A172 (cell line): ENCODE results near the gene NMNAT3. TPM values are rescaled to one million over a fixed set of nuclear protein-coding genes. Genes with fewer than 3 reads are reported as not detected.
"Not testable (repeated sequence)": the region's sequence is repeated elsewhere in the genome, so short reads cannot be mapped to it uniquely, and the experiment has no call there.

Experiments
- DNase-seq: peaks from one replicate; pipeline ENCODE4 v3.0.0-alpha.2; 2015; ENCODE audit warnings: low spot score
- total RNA-seq: library from RNA; depleted of rRNA; stranded (reverse); fragments of >200 nt; shearing (Covaris generic); gene quantifications from 2 replicates; pipeline ENCODE4 v1.2.3, GENCODE V29; 2014

Gene NMNAT3
- total RNA-seq, 1 experiment from 2014 or later: not detected

DNA sequence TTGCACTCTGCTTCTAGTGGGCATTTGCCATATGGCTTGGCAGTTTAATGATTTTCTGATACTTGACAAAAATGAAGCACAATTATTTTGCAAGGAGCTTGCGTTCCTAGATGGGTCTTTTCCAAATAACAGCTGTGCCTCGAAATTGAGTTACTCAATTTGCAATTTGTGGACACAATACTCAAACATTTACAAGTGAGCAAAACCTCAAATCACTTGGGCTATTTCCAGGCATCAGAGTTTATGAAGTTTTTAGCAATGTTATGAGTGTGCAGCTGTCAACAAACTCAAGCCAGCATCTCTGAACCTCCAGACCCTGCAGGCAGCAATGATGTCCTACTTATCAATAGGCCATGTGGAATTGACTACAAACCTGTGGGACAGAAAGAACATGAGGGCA, 41.3 kb downstream of the NMNAT3 start:
- DNase-seq: no peak

DNA sequence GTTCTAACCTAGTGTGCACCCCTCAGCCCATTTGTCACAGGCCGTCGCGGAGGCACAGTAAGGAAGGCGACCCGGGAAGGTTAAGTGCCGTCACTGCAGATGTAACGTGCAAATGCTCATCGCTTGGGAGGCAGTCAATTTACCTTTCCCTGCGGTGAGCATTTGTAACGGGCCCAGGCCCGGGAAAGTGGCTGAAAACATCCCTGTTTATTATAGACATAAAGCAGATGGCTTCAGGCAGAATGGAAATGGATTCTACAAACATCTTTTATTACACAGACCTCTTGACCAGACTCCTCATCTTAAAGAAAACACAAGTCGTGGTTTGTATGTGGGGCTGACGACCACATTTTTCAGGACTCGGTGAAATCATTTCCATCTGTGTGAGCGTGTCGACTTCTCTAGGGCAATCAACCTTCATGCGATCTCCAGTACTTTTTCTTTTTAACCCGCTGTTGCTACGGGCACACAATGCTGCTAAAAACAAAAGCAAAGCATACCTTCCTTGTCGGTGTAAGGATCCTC, 43.6 kb downstream of the NMNAT3 start:
- DNase-seq: no peak

- DNase-seq: no peak
Measured at GRCh38 chr3:139633511-139633910, 44.3 kb downstream of the NMNAT3 start.

DNA sequence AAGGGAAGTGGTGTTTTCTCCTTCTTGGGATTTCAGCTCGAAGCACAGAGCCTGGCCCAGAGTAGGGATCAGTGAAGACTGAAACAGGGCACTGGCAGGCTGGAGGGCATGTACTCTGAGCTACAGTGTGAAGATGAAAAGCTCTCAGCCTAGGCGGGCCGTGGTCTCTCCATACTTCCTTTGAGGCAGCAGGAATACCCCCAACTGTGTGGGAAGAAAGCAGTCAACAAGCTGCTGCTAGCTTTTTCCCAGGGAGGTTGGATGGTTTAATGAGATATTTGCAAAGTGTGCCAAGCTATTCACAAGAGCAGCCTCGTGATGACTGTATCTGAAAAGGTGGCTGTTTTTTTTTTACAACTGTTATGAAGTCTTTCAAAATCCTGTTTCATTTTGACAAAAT, 47.2 kb downstream of the NMNAT3 start:
- no peak for DNase-seq

GRCh38 chr3:139629033-139629432, 48.7 kb downstream of the NMNAT3 start:
- DNase-seq: no peak

DNA sequence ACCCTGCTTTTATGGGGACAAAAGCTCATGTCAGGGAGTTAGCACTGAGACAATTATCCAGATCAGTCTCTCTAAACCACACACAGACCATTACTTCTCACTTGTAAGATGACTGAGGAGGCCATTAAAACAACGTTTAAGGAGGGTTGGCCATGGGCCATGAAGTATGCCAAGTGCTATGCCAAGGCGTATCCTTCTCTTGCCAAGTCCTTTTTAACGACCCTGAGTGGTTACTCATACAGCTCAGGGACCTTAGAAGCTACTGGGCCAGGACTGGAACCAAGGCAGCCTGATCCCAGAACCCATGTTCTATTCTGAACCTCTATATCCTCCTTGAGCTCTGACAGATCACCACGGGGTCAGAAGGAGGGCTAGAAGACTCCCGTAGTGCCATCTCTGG, 50.0 kb downstream of the NMNAT3 start:
- no peak for DNase-seq

DNA sequence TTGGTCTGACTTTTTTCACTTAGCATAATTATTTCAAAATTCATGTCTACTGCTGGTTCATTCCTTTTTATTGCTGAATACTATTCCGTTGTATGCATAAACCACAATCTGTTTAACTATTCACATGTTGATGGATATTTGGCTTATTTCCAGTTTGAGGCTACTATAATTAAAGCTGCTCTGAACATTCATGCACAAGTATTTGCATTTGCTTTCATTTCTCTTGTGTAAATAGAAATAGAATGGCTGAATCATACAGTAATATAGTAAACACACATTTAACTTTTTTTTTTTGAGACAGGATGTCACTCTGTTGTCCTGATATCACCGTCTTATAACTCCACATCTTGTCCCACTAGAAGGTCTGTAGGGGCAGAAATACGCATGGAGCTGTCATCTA, 57.3 kb downstream of the NMNAT3 start:
- no peak for DNase-seq

GRCh38 chr3:139619484-139619883, 58.3 kb downstream of the NMNAT3 start:
- no peak for DNase-seq

DNA sequence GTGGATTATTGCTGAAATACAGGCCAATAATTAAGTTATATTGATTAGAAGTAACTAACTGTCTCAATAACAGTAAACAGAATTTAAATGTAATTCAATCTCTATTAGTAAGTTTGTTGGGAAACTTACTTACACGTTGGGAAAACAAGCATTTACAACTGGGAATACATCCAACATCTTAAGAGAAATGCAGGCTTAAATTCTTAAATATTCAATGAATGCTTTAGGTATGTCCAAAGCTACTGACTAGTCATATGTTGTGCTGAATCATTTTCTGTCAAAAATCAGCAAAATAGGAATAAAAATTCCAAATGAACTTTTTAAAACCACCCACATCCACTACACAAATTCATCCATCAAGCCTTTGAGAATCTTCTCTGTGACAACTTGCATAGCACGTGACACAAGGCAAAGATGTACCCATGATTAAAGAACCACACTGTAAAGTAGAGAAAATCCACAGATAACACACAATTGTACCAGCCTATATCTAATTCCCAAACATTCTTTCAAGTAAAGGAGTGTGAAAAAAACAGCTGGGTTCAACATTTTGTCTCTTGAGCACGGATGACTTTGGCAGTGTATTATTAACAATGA, 60.0 kb downstream of the NMNAT3 start:
- DNase-seq: no peak

DNA sequence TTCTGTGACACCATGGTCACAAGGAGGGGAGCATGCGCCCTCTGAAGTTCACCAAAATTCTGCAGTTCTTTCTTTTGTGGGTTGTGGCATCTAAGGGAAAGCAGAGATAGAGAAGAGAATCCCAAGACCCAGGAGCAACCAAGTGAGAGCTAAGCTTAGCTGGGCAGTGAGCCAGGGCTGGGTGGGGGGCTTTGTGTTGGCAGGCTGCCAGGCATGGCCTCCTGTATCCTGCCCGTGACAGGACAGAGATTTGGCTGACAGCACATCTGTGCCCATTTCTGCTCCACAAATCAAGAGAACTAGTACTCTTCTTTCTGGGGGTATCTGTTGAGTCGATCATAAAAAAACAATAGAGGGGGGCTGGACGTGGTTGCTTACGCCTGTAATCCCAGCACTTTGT, 66.2 kb downstream of the NMNAT3 start:
- no peak for DNase-seq

DNA sequence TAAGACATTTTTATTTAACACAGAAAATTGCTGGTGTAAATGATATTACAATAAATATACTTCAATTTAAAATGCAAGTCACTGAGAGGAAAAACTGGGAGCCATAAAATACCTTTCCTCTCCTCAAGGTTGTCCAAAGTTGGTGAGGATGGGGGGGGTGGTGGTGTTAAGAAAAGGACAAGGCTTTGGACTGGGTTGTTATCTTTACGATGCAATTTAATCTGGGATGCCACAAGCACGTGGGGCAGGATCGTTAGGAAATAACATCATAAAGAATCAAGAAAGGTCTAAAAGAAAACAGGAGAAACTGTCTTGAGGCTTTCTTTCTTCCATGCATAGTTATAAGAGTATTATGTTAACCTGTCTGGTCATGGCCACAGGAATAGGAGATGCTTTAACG, 66.9 kb downstream of the NMNAT3 start:
- DNase-seq: no peak

DNA sequence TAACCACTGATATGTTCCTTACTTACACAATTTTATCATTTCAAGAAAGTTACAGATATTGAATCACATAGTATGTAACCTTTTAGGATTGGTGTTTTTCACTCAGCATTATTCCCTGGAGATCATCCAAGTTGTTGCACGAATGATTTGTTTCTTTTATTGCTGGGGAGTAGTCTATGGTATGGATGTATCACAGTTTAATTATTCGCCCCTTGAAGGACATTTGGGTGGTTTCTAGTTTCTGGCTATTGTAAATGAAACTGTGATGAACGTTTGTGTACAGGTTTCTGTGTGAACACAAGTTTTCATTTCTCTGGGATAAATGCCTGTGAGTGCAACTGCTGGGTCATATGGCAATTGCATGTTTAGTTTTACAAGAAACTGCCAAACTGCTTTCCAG, 68.8 kb downstream of the NMNAT3 start:
- DNase-seq: no peak

DNA sequence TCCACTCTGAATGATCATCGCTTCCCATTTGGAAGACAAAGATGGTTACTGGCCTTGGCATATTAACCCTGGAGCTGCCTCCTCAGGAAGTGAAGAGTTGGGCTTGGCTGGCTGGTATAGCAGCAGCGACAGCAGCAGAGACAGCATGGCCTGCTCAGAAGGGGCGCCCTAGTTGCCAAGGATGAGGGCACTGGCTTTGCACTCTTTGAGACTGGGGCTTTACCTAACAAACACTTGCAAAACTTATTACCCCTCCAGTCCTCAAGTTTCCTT, 69.7 kb downstream of the NMNAT3 start:
- DNase-seq: no peak

DNA sequence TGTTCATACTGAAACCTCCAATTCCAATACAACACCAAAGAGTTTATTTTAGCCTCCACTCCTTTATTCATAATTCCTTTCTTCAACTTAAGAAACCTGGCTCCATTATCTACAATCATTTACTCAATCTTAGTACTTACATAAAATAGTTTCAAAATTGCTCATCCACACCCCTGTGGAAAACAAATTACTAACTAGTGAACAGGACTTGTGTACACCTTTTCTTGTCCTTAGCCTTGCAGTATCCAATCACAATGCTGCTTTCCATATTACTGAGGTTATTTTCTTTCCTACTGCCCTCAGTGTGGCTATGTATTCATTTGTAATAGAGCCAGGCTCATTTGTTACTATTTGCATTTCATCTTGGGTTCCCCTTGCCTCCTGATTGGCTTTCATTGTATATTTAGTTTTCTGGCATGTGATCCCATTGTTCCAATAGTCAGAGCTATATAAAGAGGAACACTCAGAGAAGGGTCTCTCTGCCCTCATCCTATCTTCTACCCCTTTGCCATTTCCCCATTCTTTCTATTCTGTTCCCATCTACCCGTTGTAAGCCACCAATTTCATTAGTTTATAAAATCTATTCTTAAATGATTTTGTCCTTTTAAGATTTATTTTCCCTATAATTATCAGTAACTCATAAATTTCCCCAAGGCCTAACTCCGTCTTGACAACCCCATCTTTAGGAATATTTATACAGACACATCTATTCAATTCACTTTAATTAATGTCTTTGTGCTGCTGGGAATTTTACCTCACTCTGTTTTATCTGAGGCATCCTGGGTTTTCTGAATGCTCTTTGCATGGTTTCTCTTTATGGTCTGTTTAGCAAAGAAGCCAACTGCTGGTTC, 70.3 kb downstream of the NMNAT3 start:
- no peak for DNase-seq

DNA sequence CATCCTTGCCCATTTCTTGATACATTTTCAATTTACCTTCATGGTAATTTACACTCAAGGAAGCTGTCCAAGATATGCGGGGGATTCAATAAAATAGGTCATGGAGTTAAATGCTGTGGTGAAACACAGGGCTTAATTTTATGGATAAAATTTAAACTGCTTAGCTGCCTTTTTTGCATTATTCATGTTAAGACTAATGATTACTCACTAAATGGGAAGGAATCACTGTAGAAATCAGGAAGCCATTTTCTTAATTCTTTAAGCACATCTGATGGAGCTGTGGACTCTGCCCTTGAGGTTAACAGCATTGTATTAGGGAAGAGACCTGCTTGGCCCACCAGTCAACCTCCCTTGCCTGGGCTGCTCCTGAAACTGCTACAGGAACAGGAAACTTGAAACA, 75.8 kb downstream of the NMNAT3 start:
- no peak for DNase-seq

GRCh38 chr3:139601191-139601961, 76.4 kb downstream of the NMNAT3 start:
- no peak for DNase-seq

DNA sequence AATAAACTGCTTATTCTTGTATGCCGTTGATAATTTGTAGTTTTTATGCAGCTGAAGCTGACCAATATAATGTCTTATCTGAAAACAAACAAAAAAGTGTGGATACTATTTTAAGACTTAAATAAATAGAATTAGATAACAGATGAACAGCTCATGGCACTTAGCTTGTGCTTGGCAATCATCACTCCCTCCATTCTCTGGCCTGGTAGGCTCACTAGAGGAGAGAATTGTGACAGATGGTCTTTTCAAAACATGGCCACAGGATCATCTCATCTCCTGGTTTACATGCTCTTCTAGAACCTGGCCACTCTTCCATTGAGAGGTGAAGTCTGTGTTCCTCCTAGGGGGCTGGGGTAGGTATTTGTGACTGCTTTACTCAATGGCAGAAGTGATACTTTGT, 79.8 kb downstream of the NMNAT3 start:
- no peak for DNase-seq

DNA sequence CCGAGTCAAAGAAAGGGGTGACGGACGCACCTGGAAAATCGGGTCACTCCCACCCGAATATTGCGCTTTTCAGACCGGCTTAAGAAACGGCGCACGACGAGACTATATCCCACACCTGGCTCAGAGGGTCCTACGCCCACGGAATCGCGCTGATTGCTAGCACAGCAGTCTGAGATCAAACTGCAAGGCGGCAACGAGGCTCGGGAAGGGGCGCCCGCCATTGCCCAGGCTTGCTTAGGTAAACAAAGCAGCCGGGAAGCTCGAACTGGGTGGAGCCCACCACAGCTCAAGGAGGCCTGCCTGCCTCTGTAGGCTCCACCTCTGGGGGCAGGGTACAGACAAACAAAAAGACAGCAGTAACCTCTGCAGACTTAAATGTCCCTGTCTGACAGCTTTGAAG, 86.6 kb downstream of the NMNAT3 start:
- not testable (repeated sequence) for DNase-seq

GRCh38 chr3:139588450-139588849, 89.3 kb downstream of the NMNAT3 start:
- no peak for DNase-seq

DNA sequence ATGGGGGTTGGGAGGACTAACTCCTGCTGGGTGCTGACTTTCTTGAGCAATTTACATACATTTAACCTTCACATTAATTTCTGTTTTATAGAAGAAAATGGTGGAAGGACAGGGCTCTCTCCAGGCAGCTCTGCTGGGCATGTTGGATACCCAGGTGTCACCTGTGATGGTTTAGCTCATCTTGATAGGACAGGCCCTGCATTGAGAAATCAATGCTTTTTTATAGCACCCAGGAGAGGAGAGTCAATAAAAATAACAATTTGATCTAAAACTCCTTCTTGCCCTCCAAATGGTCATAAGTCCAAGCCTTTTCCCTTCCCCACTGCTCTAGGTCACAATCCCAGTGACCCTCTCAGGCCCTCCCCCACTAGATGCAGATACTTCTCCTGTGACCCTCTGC, 90.0 kb downstream of the NMNAT3 start:
- no peak for DNase-seq

GRCh38 chr3:139586420-139587017, 91.3 kb downstream of the NMNAT3 start:
- DNase-seq: no peak

- DNase-seq: no peak
Measured at GRCh38 chr3:139585820-139586219, 92.0 kb downstream of the NMNAT3 start.
